Suprapubic skin (tissue), 3 donors: ENCODE measurements around the gene TEAD1.

ENCODE experiments used
- EP300 ChIP-seq: sonication (generic); formaldehyde crosslinking; IDR thresholded peaks from one replicate; pipeline ENCODE4 v1.6.1; 2017; ENCODE audit warnings: antibody characterized with exemption
- POLR2A ChIP-seq, 2 donors: fragments of 450-650 bp; IDR thresholded peaks; one replicate each; pipeline ENCODE4 v1.6.1; 2017; ENCODE audit warnings: antibody characterized with exemption in 2 of 2, mild to moderate bottlenecking in 2 of 2, moderate library complexity in 2 of 2
- TF ChIP-seq, protein P1 (sequence below), 2 donors: fragments of 200-600 bp in 1 of 2; fragments of 450-650 bp in 1 of 2; sonication (generic) in 1 of 2; IDR thresholded peaks; one replicate each; pipeline ENCODE4 v1.5.1; 2016 to 2019; ENCODE audit warnings: antibody characterized with exemption in 2 of 2, mild to moderate bottlenecking in 1 of 2, moderate library complexity in 1 of 2

- TF ChIP-seq, protein P1, sequence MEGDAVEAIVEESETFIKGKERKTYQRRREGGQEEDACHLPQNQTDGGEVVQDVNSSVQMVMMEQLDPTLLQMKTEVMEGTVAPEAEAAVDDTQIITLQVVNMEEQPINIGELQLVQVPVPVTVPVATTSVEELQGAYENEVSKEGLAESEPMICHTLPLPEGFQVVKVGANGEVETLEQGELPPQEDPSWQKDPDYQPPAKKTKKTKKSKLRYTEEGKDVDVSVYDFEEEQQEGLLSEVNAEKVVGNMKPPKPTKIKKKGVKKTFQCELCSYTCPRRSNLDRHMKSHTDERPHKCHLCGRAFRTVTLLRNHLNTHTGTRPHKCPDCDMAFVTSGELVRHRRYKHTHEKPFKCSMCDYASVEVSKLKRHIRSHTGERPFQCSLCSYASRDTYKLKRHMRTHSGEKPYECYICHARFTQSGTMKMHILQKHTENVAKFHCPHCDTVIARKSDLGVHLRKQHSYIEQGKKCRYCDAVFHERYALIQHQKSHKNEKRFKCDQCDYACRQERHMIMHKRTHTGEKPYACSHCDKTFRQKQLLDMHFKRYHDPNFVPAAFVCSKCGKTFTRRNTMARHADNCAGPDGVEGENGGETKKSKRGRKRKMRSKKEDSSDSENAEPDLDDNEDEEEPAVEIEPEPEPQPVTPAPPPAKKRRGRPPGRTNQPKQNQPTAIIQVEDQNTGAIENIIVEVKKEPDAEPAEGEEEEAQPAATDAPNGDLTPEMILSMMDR (IDR thresholded peaks at IDR 0.05), result no peak
- TF ChIP-seq POLR2A (IDR thresholded peaks at IDR 0.05) (no peak), EP300 (no peak)
Measured at GRCh38 chr11:12785901-12786300, 111.7 kb downstream of the TEAD1 start.
